ENCODE measurements around the gene EXOC4.

DNA sequence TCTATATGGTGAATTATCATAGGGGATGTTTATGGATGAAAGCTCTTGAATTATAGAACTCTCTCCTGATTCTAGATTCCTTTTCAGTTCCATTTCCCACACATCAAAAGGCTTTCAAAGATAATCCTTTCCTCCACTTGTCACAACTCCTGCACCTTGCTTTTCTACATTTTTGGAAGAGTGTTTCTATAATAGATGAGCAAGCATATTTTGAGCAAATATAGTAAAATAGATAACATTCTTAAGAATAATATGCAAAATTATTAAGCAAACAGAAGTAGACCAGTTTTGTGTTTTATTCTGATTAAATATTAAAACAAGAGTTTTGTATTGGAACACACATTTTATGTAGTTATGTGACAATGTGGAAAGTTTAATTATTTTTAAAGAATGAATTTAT is 340.7 kb downstream of the EXOC4 start:
- TF ChIP-seq POLR2A (IDR thresholded peaks at IDR 0.05), result no peak
- no peak for TF ChIP-seq CTCF (IDR thresholded peaks at IDR 0.05)
